HG03095 (cell line): ENCODE data around the gene RNF5.
"Not testable (repeated sequence)": the region's sequence is repeated elsewhere in the genome, so short reads cannot be mapped to it uniquely, and the experiment has no call there.

Experiments used
- ATAC-seq: cut with Tn5 transposase; IDR thresholded peaks from one replicate; pipeline ENCODE4 v1.9.1; 2021; ENCODE audit warnings: moderate library complexity; ENCODE audit not compliant: unreplicated experiment

RNF5 gene

GRCh38 chr6:32203426-32204267 lies 25.4 kb downstream of the RNF5 start:
- ATAC-seq = no peak

GRCh38 chr6:32204268-32204715 lies 26.1 kb downstream of the RNF5 start:
- no peak for ATAC-seq

GRCh38 chr6:32208996-32209395 lies 30.8 kb downstream of the RNF5 start:
- no peak for ATAC-seq

DNA sequence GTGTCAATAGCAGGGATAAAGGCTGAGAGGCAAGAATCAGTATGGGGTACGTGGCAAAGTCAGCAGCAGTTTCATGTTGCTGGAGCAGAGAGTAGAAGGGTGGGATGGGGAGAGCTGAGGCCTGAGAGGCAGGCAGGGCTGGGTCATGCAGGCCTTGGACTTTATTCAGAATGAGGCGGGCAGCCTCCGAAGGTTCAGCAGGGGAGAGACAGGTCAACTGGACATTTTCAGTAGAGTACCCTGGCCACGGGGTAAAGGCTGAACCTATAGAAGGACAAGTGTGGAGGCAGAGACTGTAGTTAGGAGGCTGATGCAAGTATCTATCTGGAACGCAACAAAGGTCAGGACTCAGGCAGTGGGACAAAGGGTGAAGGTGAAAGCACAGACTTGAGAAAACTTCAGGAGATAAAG lies 32.0 kb downstream of the RNF5 start:
- no peak for ATAC-seq

DNA sequence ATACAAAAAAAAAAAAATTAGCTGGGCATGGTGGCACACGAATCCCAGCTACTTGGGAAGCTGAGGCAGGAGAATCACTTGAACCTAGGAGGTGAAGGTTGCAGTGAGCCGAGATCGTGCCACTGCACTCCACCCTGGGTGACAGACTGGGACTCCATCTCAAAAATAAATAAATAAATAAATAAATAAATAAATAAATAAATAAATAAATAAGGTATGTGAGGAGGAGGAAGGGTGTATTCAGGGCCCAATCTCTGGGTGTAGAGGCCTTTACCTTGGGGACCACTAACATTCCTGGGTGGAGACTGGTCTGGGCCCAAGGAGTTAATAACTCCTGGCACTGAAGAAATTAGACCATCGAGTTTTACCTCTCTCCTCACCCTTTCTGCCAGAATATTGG lies 33.2 kb downstream of the RNF5 start:
- not testable (repeated sequence) for ATAC-seq

GRCh38 chr6:32212076-32212760 lies 34.0 kb downstream of the RNF5 start:
- ATAC-seq = no peak

DNA sequence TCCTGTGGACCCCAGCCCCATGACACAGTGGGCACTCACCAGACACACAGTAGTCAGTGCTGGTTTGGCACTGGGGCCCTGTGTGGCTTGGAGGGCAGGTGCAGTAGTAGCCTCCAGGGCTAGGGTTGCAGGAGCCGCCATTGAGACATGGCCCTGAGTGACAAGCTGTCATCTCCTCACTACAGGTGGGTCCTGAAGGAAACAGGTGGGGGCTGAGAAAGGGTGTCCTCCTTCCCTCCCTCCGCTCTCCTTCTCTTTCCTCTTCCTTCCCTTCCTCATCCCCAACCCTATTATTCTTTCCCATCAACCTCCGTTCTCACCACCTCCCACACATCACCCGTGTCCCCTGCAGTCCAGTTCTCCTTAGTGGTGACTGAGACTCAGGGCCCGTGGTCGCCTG lies 35.4 kb downstream of the RNF5 start:
- no peak for ATAC-seq

DNA sequence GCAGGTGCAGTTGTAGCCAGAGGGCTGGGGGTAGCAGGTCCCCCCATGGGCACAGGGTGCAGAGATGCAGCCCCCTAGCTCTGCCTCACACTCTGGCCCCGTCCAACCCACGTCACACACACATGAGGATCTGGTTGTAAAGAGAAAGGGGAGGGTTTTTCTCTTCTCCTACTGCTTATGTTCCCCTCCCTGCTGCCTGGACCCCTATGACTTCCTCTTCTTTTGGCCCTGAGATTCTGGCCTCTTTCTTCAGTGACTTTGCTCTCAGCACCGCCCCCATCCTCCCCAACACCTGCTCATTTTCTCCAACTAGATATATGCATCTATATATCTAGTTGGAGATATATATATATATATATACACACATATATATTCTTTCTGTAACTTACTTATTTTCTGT lies 35.9 kb downstream of the RNF5 start:
- ATAC-seq = no peak

DNA sequence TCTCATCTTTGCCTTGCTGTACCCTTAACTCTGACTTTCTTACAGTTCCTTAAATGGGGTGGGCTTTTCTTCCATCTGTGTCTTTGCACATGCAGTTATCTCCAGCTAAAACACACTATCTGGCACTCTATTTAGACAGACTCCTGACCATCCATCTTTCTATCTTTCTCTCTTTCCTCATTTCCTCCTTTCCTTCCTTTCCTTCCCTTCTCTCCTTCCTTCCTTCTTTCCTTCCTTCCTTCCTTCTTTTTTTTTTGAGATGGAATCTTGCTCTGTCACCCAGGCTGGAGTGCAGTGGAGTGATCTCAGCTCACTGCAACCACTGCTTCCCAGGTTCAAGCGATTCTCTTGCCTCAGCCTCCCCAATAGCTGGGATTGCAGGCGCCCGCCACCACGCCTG lies 37.4 kb downstream of the RNF5 start:
- ATAC-seq = no peak

DNA sequence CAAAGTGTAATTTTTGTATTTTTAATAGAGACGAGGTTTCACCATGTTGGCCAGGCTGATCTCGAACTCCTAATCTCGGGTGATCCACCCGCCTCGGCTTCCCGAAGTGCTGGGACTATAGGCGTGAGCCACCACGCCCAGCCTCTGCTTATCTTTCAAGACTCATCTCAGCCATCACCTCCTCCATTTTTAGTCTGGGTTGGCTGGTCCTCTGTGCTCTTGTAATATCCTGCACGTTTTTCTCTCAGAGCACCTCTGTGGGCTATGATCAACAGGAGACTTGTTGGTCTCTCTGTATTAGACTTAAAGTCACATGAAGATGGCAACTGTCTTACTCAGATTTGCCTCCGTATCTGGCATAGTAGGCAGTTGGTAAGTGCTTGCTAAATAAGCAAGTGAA lies 38.1 kb downstream of the RNF5 start:
- ATAC-seq = no peak

DNA sequence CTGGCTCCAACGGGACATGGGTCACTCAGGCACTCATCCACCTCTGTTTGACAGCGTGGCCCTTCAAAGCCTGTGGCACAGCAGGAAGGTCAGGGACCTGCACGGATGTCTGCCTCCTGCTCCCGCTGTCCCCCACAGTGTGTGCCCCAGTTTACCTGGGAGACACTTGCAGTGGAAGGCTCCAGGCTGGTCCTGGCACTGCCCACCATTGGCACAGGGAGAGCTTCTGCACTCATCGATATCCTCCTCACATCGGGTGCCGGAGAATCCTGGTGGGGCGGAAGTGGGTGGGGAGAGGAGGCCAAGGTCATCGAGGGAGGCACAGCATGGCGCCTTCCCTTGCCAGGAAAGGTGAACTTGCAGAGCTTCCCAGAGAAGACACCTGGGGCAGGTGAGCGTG lies 38.8 kb downstream of the RNF5 start:
- ATAC-seq = no peak

GRCh38 chr6:32218167-32218566 lies 40.0 kb downstream of the RNF5 start:
- ATAC-seq = no peak

- no peak for ATAC-seq
These were observed 41.8 kb downstream of the RNF5 start for GRCh38 chr6:32220021-32220420.

DNA sequence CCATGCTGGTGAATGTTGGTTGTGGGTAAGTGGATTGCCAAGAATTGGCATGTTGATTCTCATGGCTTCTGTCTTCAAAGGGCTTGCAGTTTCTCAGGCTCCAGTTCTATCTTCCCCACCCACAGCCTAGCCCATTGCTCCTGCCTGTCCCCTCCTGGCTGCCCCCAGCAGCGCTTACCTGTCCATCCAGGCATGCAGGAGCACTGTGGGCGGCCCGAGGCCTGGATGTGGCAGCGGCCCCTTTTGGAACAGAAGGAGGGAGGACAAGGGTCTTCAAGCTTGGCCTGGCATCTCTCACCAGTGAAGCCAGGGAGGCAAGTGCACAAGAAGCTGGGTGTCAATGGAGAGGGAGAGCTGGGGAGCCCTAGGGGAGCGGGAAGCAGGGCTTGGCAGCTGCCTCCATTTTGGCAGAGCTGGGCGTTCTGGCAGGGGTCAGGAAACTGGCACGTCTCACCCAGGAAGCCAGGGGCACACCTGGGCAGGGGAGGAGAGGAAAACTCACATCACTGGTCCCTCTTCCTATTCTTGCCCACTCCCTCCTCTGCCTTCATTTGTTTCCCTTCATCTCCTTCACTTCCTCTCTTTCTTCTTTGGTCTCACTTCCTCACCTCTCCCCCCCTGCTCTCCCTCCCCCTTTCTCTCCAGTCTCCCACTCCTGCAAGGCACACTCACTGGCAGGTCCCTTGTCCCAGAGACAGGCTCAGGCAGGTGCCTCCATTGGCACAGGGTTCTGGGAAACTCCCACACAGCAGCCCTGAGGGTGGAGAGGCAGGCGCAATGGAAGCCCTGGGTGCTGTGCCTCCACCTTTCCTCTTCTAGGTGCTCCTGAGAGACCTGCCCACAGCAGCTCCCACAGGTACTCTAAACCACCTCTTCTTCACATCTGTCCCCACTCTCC lies 44.4 kb downstream of the RNF5 start:
- no peak for ATAC-seq

DNA sequence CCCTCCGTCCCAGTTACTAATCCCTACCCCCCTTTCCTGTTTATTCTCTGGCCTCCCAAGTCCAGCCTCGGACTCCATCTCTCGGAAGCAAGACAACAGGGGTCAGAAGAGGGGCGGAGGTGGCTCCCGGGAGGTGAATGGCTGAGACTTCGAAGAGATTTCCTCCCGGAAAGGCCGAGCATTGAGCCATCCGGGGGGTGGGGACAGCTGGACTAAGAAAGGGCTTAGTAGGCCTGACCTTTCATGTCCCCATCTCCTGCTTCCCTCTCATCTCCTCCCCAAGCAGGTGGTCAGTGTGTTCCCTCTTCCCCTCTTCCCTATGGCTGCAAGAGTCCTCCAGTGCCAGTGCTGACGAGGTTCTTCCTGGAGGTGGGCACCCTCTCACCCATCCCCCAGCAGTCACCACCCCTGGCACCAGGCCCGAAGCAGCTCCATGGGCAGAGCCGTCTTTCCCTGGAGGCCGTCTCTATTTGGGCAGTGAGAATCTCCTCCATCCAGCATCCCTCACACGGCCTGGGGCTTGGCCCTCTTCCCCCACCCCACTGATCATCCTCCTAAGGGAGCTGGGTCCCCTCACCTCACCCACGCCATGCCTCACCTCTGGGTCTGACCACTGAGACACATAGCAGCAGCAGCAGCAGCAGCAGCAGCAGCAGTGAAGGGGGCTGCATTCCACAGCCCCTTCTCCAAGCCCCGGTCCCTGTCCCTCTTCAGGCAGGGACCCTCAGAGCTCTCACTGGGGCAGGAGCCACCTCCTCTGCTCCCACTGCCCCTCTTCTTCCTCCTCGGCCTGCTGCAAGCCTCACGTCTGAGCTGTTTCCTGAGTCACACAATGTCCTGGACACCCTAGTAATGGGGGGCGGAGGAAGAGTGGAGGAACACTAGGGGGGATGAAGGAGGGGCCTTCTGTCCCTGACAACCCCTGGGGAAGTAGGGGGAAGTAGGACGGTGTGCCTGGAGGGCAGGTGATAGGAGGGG lies 45.3 kb downstream of the RNF5 start, which contains the start of gene NOTCH4:
Gene NOTCH4, minus strand, starts transcription at position 810 of the 978 bp plus-strand sequence. Its CDS starts 139 bp downstream, at position 671.
- no peak for ATAC-seq

GRCh38 chr6:32224696-32225095 lies 46.5 kb downstream of the RNF5 start:
- no peak for ATAC-seq

GRCh38 chr6:32226434-32226833 lies 48.2 kb downstream of the RNF5 start:
- no peak for ATAC-seq
